ENCODE results near the gene CCDC71. TPM values are rescaled to one million over a fixed set of nuclear protein-coding genes. Genes with fewer than 3 reads are reported as not detected.
A peak's percentile ranks its signal among the peaks of the same experiment; 100 is the strongest.

The CCDC71 gene
- total RNA-seq, 1 donor from 2014 or later, result 22.1 TPM

DNA sequence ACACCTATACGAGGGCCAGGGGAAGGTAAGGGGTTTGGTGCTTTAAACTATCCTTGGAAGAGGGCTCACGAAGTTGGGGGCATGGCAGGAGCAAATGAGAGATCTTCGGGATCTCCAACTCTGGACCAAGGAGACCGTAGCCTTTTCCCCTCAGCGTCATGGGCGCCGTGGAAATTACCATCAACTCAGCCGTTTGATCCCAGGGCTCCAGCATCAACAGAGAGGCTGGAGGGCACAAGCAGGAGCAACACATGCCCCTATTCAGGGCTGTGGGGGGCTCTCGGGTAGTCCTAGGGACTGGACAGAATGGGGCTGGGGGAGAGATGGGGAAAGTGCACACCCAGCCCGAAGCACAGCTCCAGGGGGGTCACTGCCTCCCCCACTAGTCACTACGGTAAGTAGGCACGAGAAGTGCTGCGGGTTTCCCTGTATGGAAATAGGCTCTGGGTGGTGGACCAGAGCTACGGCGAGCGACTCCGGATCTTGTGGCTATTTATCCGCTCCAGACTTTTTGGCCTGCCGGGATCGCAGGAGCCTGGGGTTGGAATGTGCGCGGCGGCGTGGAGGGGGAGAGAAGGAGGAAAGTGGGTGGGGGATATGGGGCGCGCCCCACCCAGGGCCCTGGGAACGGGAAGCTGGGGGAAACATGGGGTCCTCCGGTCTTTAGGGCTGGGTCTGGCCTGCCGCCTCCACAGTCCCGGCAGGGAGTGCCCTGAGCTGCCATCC, 32.7 kb downstream of the CCDC71 start:
- peak; percentile 84 for DNase-seq
- no peaks in the 10 kb centered on the region for H3K9me3 Mint-ChIP-seq (ENCODE audit: unreplicated experiment)
- H3K4me1 Mint-ChIP-seq (ENCODE audit: low read depth, unreplicated experiment), result no peaks in the 10 kb centered on the region
- no peaks in the 10 kb centered on the region for H3K36me3 Mint-ChIP-seq (ENCODE audit: unreplicated experiment)
- TF ChIP-seq CTCF (IDR thresholded peaks at IDR 0.05; ENCODE audit: partially characterized antibody, unreplicated experiment), result no peak
- peak overlapping the region; percentile 88 for H3K4me3 Mint-ChIP-seq (ENCODE audit: unreplicated experiment)
- H3K27me3 Mint-ChIP-seq (ENCODE audit: unreplicated experiment), result peaks cover 1% of the 10 kb centered on the region
- H3K27ac Mint-ChIP-seq (ENCODE audit: unreplicated experiment), result peak overlapping the region; percentile 78

DNA sequence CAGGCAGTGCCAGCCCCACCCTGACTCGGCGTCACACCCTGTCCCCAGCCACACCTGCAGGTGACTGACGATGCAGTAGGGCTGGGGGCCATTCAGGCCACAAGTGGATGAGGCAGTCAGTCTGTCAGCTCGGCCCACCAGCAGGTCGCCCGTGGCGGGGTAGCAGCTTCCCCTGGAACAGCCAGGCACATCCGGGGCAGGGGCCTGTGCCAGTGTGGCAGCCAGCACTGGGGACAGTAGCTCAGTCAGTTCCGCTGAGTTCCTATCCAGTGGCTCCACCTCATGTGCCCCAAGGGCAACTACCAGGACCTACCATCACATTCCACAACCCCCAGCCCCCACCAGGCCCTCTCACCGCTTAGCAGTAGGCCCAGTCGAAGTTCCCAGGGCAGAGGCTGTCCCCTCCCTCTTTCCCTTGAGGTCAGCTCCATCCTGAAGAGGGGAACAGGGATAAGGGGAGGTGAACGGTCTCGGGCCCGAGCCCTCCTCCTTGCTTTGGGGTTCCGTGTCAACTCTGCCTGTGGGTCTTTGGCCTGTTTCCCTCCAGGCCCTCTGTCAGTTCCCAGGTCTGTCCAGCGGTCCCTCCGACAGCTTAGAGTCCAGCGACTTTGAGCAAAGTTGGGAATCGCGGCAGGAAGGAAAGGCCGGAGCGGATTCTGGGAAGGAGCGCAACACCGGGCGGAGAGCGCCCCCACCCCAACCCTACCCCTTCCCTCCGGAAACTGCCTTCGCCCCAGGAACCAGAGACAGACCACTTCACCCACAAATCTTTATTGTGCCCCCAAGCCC, 33.5 kb downstream of the CCDC71 start, which contains the start of gene LAMB2:
Gene LAMB2, minus strand, starts transcription at position 614 of the 789 bp plus-strand sequence. Its CDS starts 183 bp downstream, at position 431.
- no peak for TF ChIP-seq CTCF (IDR thresholded peaks at IDR 0.05; ENCODE audit: partially characterized antibody, unreplicated experiment)
- Mint-ChIP-seq H3K4me3 (ENCODE audit: unreplicated experiment) (peak within 1 kb of the TSS; percentile 88), H3K4me1 (ENCODE audit: low read depth, unreplicated experiment) (no peaks in the 10 kb centered on the region), H3K27ac (ENCODE audit: unreplicated experiment) (peak within 1 kb of the TSS; percentile 78), H3K9me3 (ENCODE audit: unreplicated experiment) (no peaks in the 10 kb centered on the region), H3K27me3 (ENCODE audit: unreplicated experiment) (peaks cover 1% of the 10 kb centered on the region), H3K36me3 (ENCODE audit: unreplicated experiment) (no peaks in the 10 kb centered on the region)
- peak; percentile 73 for DNase-seq

GRCh38 chr3:49132073-49132436, 34.1 kb downstream of the CCDC71 start:
- DNase-seq, result no peak
- H3K36me3 Mint-ChIP-seq (ENCODE audit: unreplicated experiment), result no peaks in the 10 kb centered on the region
- peaks cover 1% of the 10 kb centered on the region for H3K27me3 Mint-ChIP-seq (ENCODE audit: unreplicated experiment)
- no peaks in the 10 kb centered on the region for H3K4me1 Mint-ChIP-seq (ENCODE audit: low read depth, unreplicated experiment)
- H3K9me3 Mint-ChIP-seq (ENCODE audit: unreplicated experiment), result no peaks in the 10 kb centered on the region
- peak overlapping the region; percentile 2 for H3K27ac Mint-ChIP-seq (ENCODE audit: unreplicated experiment)
- no peak for TF ChIP-seq CTCF (IDR thresholded peaks at IDR 0.05; ENCODE audit: partially characterized antibody, unreplicated experiment)
- H3K4me3 Mint-ChIP-seq (ENCODE audit: unreplicated experiment), result peak overlapping the region; percentile 88

DNA sequence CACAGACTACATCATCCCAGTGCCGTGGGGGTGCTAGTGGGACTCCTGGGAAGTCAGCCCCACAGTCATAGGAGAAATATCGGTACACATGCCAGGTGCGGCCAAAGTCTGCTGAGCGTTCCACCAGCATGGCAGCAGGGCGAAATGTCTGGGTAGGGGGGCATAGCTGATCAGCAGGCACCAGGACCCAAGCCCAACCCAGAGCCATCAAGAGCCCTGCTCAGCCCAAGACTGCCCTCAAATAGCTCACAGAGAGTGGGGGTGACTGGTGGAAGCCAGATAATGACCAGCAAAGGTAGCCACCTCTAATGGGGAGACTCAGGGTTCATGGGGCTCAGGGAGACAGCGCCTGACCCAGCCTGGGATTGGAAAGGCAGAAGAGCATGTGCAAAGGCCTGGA, 34.6 kb downstream of the CCDC71 start:
- Mint-ChIP-seq H3K36me3 (ENCODE audit: unreplicated experiment) (no peaks in the 10 kb centered on the region), H3K4me3 (ENCODE audit: unreplicated experiment) (peak overlapping the region; percentile 26), H3K27me3 (ENCODE audit: unreplicated experiment) (peaks cover 1% of the 10 kb centered on the region), H3K9me3 (ENCODE audit: unreplicated experiment) (peaks cover 2% of the 10 kb centered on the region), H3K4me1 (ENCODE audit: low read depth, unreplicated experiment) (no peaks in the 10 kb centered on the region), H3K27ac (ENCODE audit: unreplicated experiment) (peak overlapping the region; percentile 2)
- TF ChIP-seq CTCF (IDR thresholded peaks at IDR 0.05; ENCODE audit: partially characterized antibody, unreplicated experiment), result no peak
- no peak for DNase-seq

- peaks cover 2% of the 10 kb centered on the region for H3K9me3 Mint-ChIP-seq (ENCODE audit: unreplicated experiment)
- H3K27me3 Mint-ChIP-seq (ENCODE audit: unreplicated experiment), result peaks cover 1% of the 10 kb centered on the region
- TF ChIP-seq CTCF (IDR thresholded peaks at IDR 0.05; ENCODE audit: partially characterized antibody, unreplicated experiment), result no peak
- no peak for DNase-seq
- no peaks in the 10 kb centered on the region for H3K36me3 Mint-ChIP-seq (ENCODE audit: unreplicated experiment)
- no peak overlapping the region for H3K27ac Mint-ChIP-seq (ENCODE audit: unreplicated experiment)
- H3K4me3 Mint-ChIP-seq (ENCODE audit: unreplicated experiment), result no peak overlapping the region
- no peaks in the 10 kb centered on the region for H3K4me1 Mint-ChIP-seq (ENCODE audit: low read depth, unreplicated experiment)
Measured at GRCh38 chr3:49131040-49131439, 35.1 kb downstream of the CCDC71 start.

Measured in glutamatergic neuron (in vitro differentiated cells).